HS-27A (cell line): ENCODE data around the gene FAM234B.
A peak's percentile ranks its signal among the peaks of the same experiment; 100 is the strongest.

Source experiments
- DNase-seq: peaks from one replicate; pipeline ENCODE4 v3.0.0-alpha.2; 2012; ENCODE audit warnings: low read depth, missing footprints

Gene FAM234B

DNA sequence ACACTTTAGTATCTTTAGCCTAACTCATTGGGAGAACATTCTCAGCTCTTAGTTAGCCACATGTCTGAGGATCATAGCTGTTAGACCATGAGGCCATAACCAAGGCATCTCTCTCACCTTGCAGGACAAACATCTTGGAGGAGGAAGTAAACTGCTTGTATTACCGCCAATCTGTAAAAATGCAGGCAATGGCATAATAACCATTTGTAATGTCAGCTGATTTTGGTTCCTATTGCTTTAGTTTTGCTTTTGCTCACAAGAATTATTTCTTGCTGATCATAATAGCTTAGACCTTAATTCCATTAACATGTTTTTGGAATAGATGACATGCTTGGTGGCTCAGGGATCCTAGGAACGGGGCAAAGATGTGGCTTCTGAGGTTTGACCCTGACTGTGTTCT, 75.6 kb downstream of the FAM234B start:
- no peak for DNase-seq

DNA sequence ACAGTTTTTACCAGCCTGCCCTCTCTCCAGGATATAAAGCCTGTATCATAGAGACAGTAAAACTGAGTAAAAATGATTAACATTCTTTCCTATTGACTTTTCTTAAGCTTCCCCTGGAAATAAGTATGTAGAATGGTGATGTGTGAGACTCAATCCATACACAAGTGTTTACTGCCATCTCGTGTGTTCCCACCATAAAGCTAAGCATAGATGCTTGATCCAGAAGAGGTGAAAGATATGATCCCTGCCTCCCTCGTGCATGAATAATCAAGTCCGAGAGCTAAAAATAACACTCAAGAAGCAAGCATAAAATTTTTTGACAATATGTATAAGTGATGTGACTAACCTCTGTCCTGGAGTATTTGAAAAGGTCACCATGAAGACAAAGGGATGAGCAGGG, 76.2 kb downstream of the FAM234B start:
- no peak for DNase-seq

DNA sequence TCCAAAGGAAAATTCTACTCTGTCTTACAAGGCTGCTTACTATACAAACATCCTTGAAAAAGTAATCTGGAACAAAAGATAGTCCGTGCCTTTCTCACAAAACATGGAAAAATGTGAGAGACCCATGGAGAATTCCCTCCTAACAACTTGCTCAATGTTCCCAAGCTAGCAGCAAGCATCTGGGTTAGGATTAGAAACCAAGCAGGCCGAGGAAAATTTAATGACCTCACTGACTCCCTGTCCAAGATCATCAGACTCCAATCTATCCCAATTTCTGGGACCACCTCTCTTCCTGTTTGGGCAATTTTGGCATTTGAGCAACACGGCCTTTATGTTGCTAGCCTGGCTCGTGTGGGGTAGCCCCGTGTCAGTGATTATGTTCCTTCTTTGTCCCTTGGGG, 77.4 kb downstream of the FAM234B start:
- DNase-seq: no peak

DNA sequence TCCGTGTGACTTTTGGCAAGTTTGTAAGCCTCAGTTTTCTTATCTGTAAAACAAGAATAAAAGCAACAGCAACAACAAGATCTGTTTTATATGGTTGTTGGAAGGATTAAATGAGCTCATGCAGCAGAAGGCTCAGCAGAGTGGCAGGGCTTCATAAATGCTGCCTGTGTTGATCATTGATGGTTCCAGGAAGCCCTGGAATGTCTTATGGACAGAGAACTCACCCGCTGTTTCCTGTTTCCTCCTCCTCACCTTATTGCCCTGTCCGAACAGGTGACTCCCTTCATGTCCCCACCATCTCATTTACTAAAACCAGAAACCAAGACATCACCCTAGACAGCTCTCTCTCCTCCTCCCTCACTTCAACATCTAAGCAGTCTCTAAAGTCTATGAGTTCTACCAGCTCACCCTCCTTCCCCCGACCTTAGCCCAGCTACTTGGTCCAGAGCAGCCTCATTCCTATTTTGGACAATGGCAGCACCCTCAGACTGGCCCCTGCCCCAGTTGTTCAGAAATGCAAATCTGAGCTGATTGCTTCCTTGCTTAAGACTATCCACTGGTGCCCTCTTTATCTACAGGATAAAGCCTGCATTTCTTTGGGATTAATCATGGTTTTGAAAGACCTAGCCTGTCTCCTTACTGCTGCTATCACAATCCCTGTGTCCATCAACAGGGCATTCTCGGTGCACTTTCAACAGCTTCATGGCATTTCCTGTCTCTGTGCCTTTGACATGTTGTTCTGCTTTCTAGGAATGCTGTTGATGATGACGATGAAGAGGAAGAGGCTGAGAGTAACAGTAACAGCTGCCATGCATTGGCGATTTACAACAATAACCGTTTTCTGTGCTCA, 80.7 kb downstream of the FAM234B start:
- DNase-seq: peak; percentile 78

DNA sequence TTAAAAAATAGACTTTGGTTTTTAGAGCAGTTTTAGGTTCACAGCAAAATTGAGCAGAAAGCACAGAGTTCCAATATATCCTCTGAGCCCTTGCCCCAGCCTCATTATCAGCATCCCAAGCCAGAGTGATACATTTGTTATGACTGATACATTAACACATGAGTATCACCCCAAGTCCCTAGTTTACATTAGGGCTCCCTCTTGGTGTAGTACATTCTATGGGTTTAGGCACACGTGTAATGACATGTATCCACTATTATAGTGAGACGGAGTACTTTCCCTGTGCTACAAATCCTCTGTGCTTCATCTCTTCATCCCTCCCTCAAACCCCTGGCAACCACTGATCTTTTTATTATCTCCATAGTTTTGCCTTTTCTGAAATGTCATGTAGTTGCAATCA, 81.8 kb downstream of the FAM234B start:
- no peak for DNase-seq

DNA sequence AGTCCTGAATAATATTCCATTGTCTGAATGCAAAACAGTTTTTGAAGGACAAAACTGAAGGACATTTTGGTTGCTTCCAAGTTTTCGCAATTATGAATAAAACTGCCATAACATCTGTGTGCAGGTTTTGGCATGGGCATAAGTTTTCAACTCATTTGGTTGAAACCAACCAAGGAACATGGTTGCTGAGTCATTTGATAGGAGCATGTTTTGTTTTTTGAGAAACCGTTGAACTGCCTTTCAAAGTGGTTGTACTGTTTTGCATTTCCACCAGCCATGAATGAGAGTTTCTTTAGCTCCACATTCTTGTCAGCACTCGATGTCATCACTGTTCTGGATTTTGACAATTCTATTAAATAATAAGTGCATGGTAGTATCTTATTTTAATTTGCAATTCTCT, 82.3 kb downstream of the FAM234B start:
- DNase-seq: no peak

DNA sequence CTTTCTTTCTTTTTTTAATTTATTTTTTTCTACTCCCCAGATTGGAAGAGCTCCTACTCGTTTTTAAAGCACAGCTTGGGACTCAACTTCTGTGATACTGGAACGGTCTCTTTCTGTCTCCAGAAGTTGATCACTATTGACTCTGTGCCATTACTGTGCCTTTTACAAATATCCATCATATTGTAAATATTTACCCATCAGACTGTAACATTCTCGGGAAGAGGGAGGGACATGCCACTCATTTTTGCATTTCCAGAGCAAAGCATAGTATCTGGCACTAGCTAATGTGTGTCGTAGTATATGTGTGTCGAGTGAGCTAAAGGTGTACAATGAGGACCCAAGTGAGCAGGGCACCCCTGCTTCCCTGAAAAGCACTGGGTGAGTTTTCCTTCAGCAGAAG, 83.3 kb downstream of the FAM234B start:
- DNase-seq: no peak

DNA sequence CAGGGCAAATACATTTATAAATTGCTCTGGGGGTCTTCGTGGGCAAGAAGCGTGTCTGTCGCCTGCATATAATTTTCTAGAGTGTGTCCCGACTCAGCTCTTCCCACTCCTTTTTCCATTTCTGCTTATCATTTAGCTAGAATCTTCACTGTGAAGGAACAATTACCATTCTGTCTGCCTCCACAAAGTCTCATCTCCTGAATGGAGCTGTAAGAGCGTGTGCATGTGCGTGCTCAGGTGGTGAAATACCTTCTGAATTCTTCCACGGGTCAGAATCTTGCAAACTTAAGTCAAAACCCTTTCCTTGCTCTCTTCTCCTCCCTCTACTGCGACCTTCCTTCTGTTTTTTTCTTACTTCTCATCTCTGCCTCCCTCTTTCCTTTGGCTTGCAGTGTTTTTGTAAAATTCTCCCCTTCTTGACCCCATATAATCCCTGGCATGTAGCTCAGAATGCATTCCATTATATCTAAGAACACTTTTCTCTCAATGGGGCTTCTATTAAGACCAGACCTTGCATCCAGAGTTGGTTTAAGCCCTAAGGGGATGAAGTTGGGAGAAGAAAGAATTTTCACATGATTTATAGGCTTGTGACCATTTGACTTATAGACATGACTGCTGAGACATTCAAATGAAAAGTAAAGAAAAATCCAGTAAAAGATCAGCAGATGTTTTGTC, 84.2 kb downstream of the FAM234B start:
- DNase-seq: no peak

DNA sequence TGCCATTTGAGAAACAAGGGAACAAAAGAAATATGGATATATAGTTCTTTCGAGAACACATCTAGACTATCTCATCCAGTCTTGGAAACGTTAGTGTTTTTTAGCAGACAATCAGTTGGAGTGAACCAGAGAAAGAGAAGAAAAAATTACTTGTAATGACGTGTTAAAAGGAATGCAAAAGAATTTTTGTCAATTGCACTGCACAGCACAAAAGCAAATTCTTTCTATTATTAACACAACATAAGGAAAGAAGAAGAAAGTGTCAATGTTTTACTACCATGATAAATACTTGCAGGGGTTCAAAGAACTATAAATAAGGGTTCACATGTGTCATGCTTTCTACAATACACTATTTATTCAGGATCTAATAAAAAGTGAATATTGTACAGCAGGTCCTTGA, 86.8 kb downstream of the FAM234B start:
- no peak for DNase-seq
